Endodermal cell (in vitro differentiated cells): Measurements from ENCODE around the gene SYNDIG1. TPM values are rescaled to one million over a fixed set of nuclear protein-coding genes. Genes with fewer than 3 reads are reported as not detected.

Experiments
- DNase-seq: peaks from one replicate; pipeline ENCODE4 v3.0.0-alpha.2; 2017
- H3K27ac ChIP-seq: 2 replicates; pipeline ENCODE4 v1.5.1; 2013; ENCODE audit warnings: mild to moderate bottlenecking, low read depth, low read length, moderate library complexity
- H3K27me3 ChIP-seq: 2 replicates; pipeline ENCODE4 v1.6.1; 2013; ENCODE audit warnings: mild to moderate bottlenecking, low read length, moderate library complexity; ENCODE audit not compliant: insufficient read depth, control insufficient read depth, poor library complexity, severe bottlenecking
- H3K36me3 ChIP-seq: 2 replicates; pipeline ENCODE4 v1.7.0; 2013; ENCODE audit warnings: mild to moderate bottlenecking, low read length, moderate library complexity; ENCODE audit not compliant: control insufficient read depth, insufficient read depth
- H3K4me1 ChIP-seq: one replicate; pipeline ENCODE4 v1.7.0; 2013; ENCODE audit warnings: low read length; ENCODE audit not compliant: control insufficient read depth, insufficient read depth
- H3K4me3 ChIP-seq: 2 replicates; pipeline ENCODE4 v1.5.1; 2013; ENCODE audit warnings: mild to moderate bottlenecking, low read length, moderate library complexity
- H3K9ac ChIP-seq: 2 replicates; pipeline ENCODE4 v1.6.1; 2013; ENCODE audit warnings: mild to moderate bottlenecking, low read length, moderate library complexity; ENCODE audit not compliant: poor library complexity, severe bottlenecking; ENCODE audit errors: extremely low read depth
- H3K9me3 ChIP-seq: 2 replicates; pipeline ENCODE4 v1.6.1; 2013; ENCODE audit warnings: mild to moderate bottlenecking, low read length, moderate library complexity; ENCODE audit not compliant: control insufficient read depth
- H3K27ac Mint-ChIP-seq: 2 replicates; pipeline ENCODE4 v1.8.0; 2020; ENCODE audit warnings: mixed read lengths
- H3K27me3 Mint-ChIP-seq: 2 replicates; pipeline ENCODE4 v1.8.0; 2021; ENCODE audit warnings: mild to moderate bottlenecking, mixed read lengths; ENCODE audit not compliant: insufficient read depth
- H3K36me3 Mint-ChIP-seq: 2 replicates; pipeline ENCODE4 v1.8.0; 2020; ENCODE audit warnings: low read depth, mixed read lengths
- H3K4me1 Mint-ChIP-seq: 2 replicates; pipeline ENCODE4 v1.8.0; 2020; ENCODE audit warnings: mixed read lengths
- H3K4me3 Mint-ChIP-seq: 2 replicates; pipeline ENCODE4 v1.8.0; 2020; ENCODE audit warnings: mild to moderate bottlenecking, moderate library complexity, mixed read lengths
- H3K9me3 Mint-ChIP-seq: 2 replicates; pipeline ENCODE4 v1.8.0; 2020; ENCODE audit warnings: mild to moderate bottlenecking, mixed read lengths
- CTCF ChIP-seq: fragments of 200-600 bp; sonication (generic); conservative IDR thresholded peaks from 2 replicates; pipeline ENCODE4 v1.5.0; 2021; ENCODE audit warnings: antibody characterized with exemption, mild to moderate bottlenecking
- WGBS, 2 experiments: methylation state at CpG; one replicate each; pipeline versions ENCODE4 v1.1.5 to v1.1.7; 2013; ENCODE audit warnings: missing lambda C conversion rate in 2 of 2, mixed read lengths in 1 of 2; ENCODE audit not compliant: insufficient coverage in 1 of 2, insufficient read length in 1 of 2; 5-methylcytosine and 5-hydroxymethylcytosine counted together
- total RNA-seq, 2 donors: library from RNA; stranded (reverse); fragmentation: NEBNext Ultra II Directional in 1 of 2; extraction: Animal tissue kit (Norgen Biotek cat#: 25700) in 1 of 2; gene quantifications; 2 replicates in 1 of 2; 3 replicates in 1 of 2; pipeline ENCODE4 v1.2.1, GENCODE V29; 2021

SYNDIG1 gene
- total RNA-seq, 2 donors from 2014 or later = 5.5 to 6.8 TPM

- Histone ChIP-seq H3K4me3 (no peak overlapping the region), H3K36me3 (no peaks in the 10 kb centered on the region), H3K9me3 (no peaks in the 10 kb centered on the region), H3K27me3 (no peaks in the 10 kb centered on the region), H3K27ac (no peak overlapping the region), H3K4me1 (no peaks in the 10 kb centered on the region), H3K9ac (no peak overlapping the region)
- Mint-ChIP-seq H3K27ac (no peak overlapping the region), H3K36me3 (no peaks in the 10 kb centered on the region), H3K4me1 (no peaks in the 10 kb centered on the region), H3K27me3 (no peaks in the 10 kb centered on the region), H3K9me3 (no peaks in the 10 kb centered on the region), H3K4me3 (no peak overlapping the region)
- no peak for DNase-seq
- WGBS, 2 experiments = 93 to 94% methylated on average over 3 of the region's 4 CpGs
- no peak for TF ChIP-seq CTCF
Measured at GRCh38 chr20:24588725-24589340, 119.4 kb downstream of the SYNDIG1 start.

- H3K4me1 ChIP-seq = no peaks in the 10 kb centered on the region
- TF ChIP-seq CTCF = no peak
- Mint-ChIP-seq H3K4me3 (no peak overlapping the region), H3K27ac (no peak overlapping the region), H3K27me3 (no peaks in the 10 kb centered on the region), H3K36me3 (no peaks in the 10 kb centered on the region), H3K9me3 (no peaks in the 10 kb centered on the region), H3K4me1 (no peaks in the 10 kb centered on the region)
- H3K27me3 ChIP-seq = no peaks in the 10 kb centered on the region
- no peak overlapping the region for H3K9ac ChIP-seq
- no peaks in the 10 kb centered on the region for H3K36me3 ChIP-seq
- DNase-seq = no peak
- H3K9me3 ChIP-seq = no peaks in the 10 kb centered on the region
- H3K4me3 ChIP-seq = no peak overlapping the region
- 96% methylated on average over 4 of the region's 4 CpGs; no CpG with 5 or more reads in 1 of the 2 experiments for WGBS, 2 experiments
- H3K27ac ChIP-seq = no peak overlapping the region
Measured at GRCh38 chr20:24589381-24589780, 120.0 kb downstream of the SYNDIG1 start.

- Mint-ChIP-seq H3K4me3 (no peak overlapping the region), H3K27ac (no peak overlapping the region), H3K36me3 (no peaks in the 10 kb centered on the region), H3K4me1 (no peaks in the 10 kb centered on the region), H3K27me3 (peaks cover 2% of the 10 kb centered on the region), H3K9me3 (no peaks in the 10 kb centered on the region)
- no peak overlapping the region for H3K27ac ChIP-seq
- H3K4me3 ChIP-seq = no peak overlapping the region
- no peaks in the 10 kb centered on the region for H3K9me3 ChIP-seq
- H3K4me1 ChIP-seq = no peaks in the 10 kb centered on the region
- 89 to 91% methylated on average over 11 to 13 of the region's 13 CpGs for WGBS, 2 experiments
- H3K9ac ChIP-seq = no peak overlapping the region
- H3K36me3 ChIP-seq = no peaks in the 10 kb centered on the region
- no peak for DNase-seq
- no peaks in the 10 kb centered on the region for H3K27me3 ChIP-seq
- no peak for TF ChIP-seq CTCF
Measured at GRCh38 chr20:24589815-24590177, 120.4 kb downstream of the SYNDIG1 start.
